ENCODE measurements around the gene CPLX1. TPM values are rescaled to one million over a fixed set of nuclear protein-coding genes. Genes with fewer than 3 reads are reported as not detected.
A peak's percentile ranks its signal among the peaks of the same experiment; 100 is the strongest.

Gene CPLX1
- total RNA-seq, 2 experiments from 2014 or later, result 1.5 TPM

- TF ChIP-seq, protein P1, sequence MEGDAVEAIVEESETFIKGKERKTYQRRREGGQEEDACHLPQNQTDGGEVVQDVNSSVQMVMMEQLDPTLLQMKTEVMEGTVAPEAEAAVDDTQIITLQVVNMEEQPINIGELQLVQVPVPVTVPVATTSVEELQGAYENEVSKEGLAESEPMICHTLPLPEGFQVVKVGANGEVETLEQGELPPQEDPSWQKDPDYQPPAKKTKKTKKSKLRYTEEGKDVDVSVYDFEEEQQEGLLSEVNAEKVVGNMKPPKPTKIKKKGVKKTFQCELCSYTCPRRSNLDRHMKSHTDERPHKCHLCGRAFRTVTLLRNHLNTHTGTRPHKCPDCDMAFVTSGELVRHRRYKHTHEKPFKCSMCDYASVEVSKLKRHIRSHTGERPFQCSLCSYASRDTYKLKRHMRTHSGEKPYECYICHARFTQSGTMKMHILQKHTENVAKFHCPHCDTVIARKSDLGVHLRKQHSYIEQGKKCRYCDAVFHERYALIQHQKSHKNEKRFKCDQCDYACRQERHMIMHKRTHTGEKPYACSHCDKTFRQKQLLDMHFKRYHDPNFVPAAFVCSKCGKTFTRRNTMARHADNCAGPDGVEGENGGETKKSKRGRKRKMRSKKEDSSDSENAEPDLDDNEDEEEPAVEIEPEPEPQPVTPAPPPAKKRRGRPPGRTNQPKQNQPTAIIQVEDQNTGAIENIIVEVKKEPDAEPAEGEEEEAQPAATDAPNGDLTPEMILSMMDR (IDR thresholded peaks at IDR 0.05), result no peak
- Mint-ChIP-seq H3K9me3 (no peaks in the 10 kb centered on the region), H3K27ac (no peak overlapping the region), H3K4me1 (ENCODE audit: low read depth) (peaks cover 6% of the 10 kb centered on the region), H3K4me3 (peak overlapping the region; percentile 20), H3K27me3 (peaks cover 66% of the 10 kb centered on the region), H3K36me3 (ENCODE audit: low read depth) (no peaks in the 10 kb centered on the region)
- ChIA-PET CTCF (no interaction called here), POLR2A (no interaction called here)
- intact Hi-C loops (cut with DNase I, micrococcal nuclease), result loop anchor here in 1 of 2 experiments (5.0 kb wide), 1 partner anchor 107 kb away; the partner anchor contains the start of genes GAK and TMEM175
- H3K36me3 ChIP-seq (ENCODE audit: insufficient read depth, low read length), result no peaks in the 10 kb centered on the region
- H3K27ac ChIP-seq (ENCODE audit: low read depth in 1 of 2, low read length in 2 of 2), result no peak overlapping the region
- ATAC-seq (ENCODE audit: poor library complexity) (peak; percentile 80), DNase-seq (peak in 11 of 14 experiments; percentile 7 to 70 (median 31))
- peaks cover 52 to 69% of the 10 kb centered on the region in 2 experiments for H3K27me3 ChIP-seq (ENCODE audit: control insufficient read depth in 1 of 2, insufficient read depth in 2 of 2, low read length in 2 of 2)
- peaks cover 19% of the 10 kb centered on the region for H3K4me1 ChIP-seq (ENCODE audit: insufficient read depth, low read length)
- peaks cover 0 to 60% of the 10 kb centered on the region in 2 experiments for H3K9me3 ChIP-seq (ENCODE audit: control insufficient read depth in 1 of 2, insufficient read depth in 1 of 2, low read length in 2 of 2)
- H3K4me3 ChIP-seq (ENCODE audit: low read length), result no peak overlapping the region
Observed at GRCh38 chr4:825063-825970, 612 bp downstream of the CPLX1 start.

- Mint-ChIP-seq H3K4me3 (peak overlapping the region; percentile 20), H3K4me1 (ENCODE audit: low read depth) (peaks cover 6% of the 10 kb centered on the region), H3K27ac (no peak overlapping the region), H3K9me3 (no peaks in the 10 kb centered on the region), H3K27me3 (peaks cover 65% of the 10 kb centered on the region), H3K36me3 (ENCODE audit: low read depth) (no peaks in the 10 kb centered on the region)
- Histone ChIP-seq H3K27ac (ENCODE audit: low read depth in 1 of 2, low read length in 2 of 2) (no peak overlapping the region), H3K27me3 (ENCODE audit: control insufficient read depth in 1 of 2, insufficient read depth in 2 of 2, low read length in 2 of 2) (peaks cover 54 to 68% of the 10 kb centered on the region in 2 experiments), H3K4me1 (ENCODE audit: insufficient read depth, low read length) (peaks cover 19% of the 10 kb centered on the region), H3K36me3 (ENCODE audit: insufficient read depth, low read length) (no peaks in the 10 kb centered on the region), H3K9me3 (ENCODE audit: control insufficient read depth in 1 of 2, insufficient read depth in 1 of 2, low read length in 2 of 2) (peaks cover 0 to 60% of the 10 kb centered on the region in 2 experiments), H3K4me3 (ENCODE audit: low read length) (no peak overlapping the region)
- TF ChIP-seq, protein P1 (IDR thresholded peaks at IDR 0.05), result no peak
- ChIA-PET POLR2A (no interaction called here), CTCF (no interaction called here)
- no peak for DNase-seq
- intact Hi-C loops (cut with DNase I, micrococcal nuclease), result loop anchor here in 1 of 2 experiments (5.0 kb wide), 1 partner anchor 108 kb away; the partner anchor contains the start of genes GAK and TMEM175
- ATAC-seq (ENCODE audit: poor library complexity), result no peak
Observed at GRCh38 chr4:824461-825062, 1.4 kb downstream of the CPLX1 start.

GRCh38 chr4:823761-824460 is 2.0 kb downstream of the CPLX1 start:
- no peak overlapping the region for H3K4me3 Mint-ChIP-seq
- DNase-seq (peak in 1 of 14 experiments; percentile 13), ATAC-seq (ENCODE audit: poor library complexity) (no peak)
- H3K36me3 Mint-ChIP-seq (ENCODE audit: low read depth), result no peaks in the 10 kb centered on the region
- peaks cover 6% of the 10 kb centered on the region for H3K4me1 Mint-ChIP-seq (ENCODE audit: low read depth)
- CTCF ChIA-PET, result no interaction called here
- H3K9me3 ChIP-seq (ENCODE audit: control insufficient read depth in 1 of 2, insufficient read depth in 1 of 2, low read length in 2 of 2), result peaks cover 0 to 57% of the 10 kb centered on the region in 2 experiments
- peaks cover 64% of the 10 kb centered on the region for H3K27me3 Mint-ChIP-seq
- H3K9me3 Mint-ChIP-seq, result no peaks in the 10 kb centered on the region
- no peak overlapping the region for H3K27ac ChIP-seq (ENCODE audit: low read depth in 1 of 2, low read length in 2 of 2)
- intact Hi-C loops (cut with DNase I, micrococcal nuclease), result no loop called here
- POLR2A ChIA-PET, result no interaction called here
- TF ChIP-seq, protein P1 (IDR thresholded peaks at IDR 0.05), result no peak
- peaks cover 19% of the 10 kb centered on the region for H3K4me1 ChIP-seq (ENCODE audit: insufficient read depth, low read length)
- no peak overlapping the region for H3K4me3 ChIP-seq (ENCODE audit: low read length)
- H3K27me3 ChIP-seq (ENCODE audit: control insufficient read depth in 1 of 2, insufficient read depth in 2 of 2, low read length in 2 of 2), result peaks cover 53 to 64% of the 10 kb centered on the region in 2 experiments
- H3K27ac Mint-ChIP-seq, result no peak overlapping the region
- H3K36me3 ChIP-seq (ENCODE audit: insufficient read depth, low read length), result no peaks in the 10 kb centered on the region

All from CD4-positive, alpha-beta T cell (primary cell).